GM19372 (cell line): ENCODE measurements around the gene FGG.

Experiments
- ATAC-seq: cut with Tn5 transposase; IDR thresholded peaks from one replicate; pipeline ENCODE4 v1.9.1; 2021; ENCODE audit warnings: mild to moderate bottlenecking, low read depth, moderate library complexity; ENCODE audit not compliant: unreplicated experiment

The FGG gene

DNA sequence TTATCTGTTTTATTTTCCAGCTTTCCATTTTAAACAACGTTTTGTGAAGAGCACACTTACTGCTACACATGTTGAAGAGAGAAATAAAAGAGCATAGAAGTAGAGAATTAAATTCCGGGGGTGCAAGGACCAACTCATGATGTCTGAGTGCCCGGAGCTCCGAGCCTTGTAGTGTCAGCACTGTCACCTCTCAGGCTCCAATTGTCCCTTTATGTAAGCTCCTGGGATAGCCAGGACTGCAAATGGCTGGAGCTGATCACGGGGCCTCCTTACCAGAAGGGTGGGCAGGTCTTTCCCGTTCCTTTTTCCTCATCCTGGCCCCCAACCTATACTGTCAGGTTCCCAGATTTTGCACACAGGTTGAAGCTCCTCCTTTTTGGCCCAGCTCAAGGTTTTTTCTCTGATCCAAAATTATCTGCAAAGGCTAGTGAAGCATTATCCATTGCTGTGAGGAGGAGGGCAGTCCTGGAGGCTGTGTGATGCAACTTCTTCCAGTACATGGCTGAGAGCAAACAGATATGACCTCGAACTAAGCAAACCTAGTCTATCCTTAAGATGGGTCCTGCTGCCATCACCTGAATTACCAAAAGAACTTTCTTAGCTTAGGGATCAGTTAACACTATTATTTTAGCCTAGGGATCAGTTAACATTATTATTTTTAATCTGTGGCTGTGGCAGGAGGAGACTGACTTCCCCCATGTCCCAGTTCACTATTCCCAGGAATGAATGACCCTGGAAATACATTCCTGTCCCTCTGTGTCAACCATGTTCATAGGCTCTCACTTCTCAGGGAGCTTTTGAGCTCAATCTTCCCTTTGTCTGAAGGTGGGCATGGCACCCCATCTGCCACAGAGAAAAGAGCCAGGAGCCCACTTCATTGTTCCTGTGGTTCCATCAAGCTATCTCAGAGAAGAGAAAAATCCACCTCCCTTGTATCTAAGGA lies at the start of gene FGG:
Gene FGG, minus strand, starts transcription at position 185 of the 943 bp plus-strand sequence. Its CDS starts 47 bp downstream, at position 138.
- ATAC-seq: no peak

GRCh38 chr4:154660052-154660451 lies 47.6 kb upstream of the FGG start:
- ATAC-seq: no peak

DNA sequence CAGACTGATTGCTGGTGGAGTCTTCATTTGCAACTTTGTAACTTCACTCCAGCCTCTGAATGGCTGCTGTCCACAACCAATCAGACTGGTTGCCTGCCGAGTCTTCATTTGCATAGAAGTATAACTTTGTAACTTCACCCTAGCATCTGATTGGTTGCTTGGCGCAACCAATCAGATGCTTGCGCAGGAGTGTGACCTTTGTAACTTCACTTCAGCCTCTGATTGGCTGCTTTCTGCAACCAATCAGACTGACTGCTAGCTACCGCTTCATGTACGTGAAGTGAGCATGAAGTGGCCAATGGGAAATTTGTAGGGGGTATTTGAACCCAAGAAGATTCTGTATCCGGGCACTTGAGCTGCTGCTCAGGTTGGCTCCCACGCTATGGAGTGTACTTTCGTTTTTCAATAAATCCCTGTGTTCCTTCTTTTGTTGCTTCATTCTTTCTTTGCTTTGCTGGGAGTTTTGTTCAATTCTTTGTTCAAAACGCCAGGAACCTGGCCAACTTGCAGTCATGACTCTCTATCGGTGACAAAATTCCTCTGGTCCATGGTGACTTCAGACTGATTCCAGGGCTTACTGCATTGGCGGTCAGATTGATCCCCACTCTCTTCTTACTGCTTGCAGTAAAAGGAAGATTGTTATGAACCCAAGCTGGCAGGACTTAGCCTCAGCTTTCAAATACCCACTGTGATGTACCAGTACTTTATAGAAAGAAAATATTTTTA lies 46.4 kb upstream of the FGG start:
- ATAC-seq: no peak

DNA sequence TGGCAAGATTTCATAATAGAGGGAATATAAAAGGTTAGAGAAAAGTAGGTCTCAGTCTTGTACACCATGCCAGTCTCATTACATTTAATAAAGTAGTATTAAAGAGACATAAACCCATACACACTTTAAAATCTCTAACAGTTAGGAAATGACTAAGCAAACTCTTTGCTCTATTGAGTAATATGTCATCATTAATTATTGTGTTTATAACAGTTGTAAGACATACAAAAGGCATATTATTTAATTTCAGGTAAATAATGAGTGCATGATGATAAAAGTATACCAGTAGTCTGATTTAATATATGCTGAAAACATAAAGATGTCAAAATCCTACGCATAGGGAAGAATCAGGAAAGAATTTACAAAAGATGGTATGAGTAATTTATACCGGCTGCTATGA lies 31.0 kb upstream of the FGG start:
- no peak for ATAC-seq

DNA sequence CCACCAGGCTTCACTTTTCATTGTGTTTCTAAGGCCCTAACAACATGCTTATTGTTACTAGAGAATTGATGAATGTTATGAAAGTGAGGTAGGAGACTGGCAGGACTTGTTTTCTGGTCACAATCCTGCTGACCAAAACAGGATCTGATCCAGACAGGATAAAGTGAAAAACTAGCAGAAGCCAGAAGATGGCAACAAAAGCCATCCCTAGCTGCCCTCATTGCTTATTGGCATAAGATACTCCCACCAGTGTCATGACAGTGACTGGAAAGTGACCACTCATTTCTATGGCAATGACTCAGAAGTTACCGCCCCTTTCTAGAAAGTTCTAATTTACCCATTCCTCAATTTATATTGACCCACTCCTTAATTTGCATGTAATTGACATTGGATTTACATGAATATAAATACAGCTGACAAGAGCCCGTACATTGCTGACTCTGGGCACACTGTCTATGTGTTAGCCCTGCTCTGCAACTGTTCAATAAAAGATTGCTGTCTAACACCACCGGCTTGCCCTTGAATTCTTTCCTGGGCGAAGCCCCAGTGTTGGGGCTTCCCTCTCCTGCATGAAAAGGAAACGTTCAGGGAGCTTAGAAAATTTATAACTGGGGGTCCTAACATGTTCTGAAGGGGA lies 30.0 kb upstream of the FGG start:
- ATAC-seq: no peak

- ATAC-seq: no peak
Observed at GRCh38 chr4:154640999-154641398, 28.5 kb upstream of the FGG start.

GRCh38 chr4:154634058-154634457 lies 21.6 kb upstream of the FGG start:
- ATAC-seq: no peak

GRCh38 chr4:154631828-154632227 lies 19.4 kb upstream of the FGG start:
- ATAC-seq: no peak

DNA sequence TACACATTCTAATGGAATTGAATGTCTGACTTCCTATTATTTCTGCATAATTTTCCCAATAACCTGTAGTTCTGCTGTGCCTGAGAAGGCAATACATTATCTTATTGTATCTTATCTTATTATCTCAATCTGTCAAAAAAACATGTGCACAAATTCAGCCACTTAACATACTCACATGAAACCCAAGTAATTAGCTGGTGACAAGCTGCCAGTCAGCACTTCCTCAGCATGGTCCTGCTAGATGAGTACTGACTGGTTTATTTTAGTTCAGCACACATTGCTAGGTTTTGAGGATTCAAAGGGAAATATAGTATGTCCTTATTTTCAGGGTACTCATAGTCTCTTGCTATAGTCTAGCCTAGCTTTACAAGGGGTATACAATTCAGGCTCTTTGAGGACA lies 17.9 kb upstream of the FGG start:
- no peak for ATAC-seq

DNA sequence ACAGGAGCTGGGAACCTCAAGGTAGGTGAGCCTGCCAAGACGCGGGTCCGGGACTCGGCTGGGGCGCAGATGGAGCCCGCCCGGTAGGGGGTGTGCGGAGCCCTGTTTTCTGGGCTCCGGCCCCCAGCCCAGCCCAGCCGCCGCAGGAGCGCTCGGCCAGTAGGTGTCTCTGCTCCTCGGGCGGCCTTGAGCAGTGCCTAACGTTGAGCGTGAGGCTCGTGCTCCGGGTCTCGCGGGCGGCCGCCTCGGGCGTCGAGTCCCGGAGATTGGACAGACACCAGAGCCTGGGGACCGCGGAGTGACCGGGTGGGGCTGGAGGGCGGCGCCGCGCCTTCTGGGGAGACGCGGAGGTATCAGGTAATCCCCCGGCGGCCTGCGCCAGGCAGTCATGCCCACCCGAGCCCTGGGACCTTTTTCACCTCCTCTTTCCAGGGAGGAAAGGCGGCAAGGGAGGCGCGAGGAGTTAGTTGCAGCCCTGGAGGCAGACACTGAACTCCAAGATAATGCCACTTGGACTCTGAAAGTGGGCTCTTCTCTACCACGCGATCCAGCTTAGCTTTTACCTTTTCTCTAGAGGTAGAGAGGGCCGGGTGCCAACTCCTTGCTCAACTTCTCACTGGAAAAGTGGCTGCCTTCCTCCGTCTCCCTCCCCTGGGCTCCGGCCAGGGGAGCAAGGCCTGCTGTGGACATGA lies 14.5 kb upstream of the FGG start:
- peak; percentile 97 for ATAC-seq

- no peak for ATAC-seq
Observed at GRCh38 chr4:154625971-154626370, 13.5 kb upstream of the FGG start.

DNA sequence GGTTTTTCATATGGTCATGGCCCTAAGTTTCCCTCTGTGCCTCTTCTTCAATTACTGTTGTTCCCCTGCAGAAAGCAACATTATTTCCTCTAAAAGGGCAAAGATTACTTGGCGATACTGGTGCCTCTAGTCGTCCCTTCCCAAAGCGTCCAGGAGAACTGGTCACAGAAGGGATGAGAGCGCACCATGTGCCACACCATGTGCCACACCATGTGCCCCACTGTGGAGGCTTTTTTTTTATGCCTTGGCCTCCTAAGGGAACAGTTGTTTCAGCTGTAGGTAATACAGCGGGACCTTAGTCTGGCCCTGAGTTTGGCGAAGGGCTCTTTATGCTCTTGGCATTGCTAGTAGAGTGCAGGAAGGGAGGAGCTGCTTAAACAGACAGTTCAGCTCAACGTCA lies 11.5 kb upstream of the FGG start:
- ATAC-seq: no peak

GRCh38 chr4:154623436-154623835 lies 11.0 kb upstream of the FGG start:
- ATAC-seq: no peak

DNA sequence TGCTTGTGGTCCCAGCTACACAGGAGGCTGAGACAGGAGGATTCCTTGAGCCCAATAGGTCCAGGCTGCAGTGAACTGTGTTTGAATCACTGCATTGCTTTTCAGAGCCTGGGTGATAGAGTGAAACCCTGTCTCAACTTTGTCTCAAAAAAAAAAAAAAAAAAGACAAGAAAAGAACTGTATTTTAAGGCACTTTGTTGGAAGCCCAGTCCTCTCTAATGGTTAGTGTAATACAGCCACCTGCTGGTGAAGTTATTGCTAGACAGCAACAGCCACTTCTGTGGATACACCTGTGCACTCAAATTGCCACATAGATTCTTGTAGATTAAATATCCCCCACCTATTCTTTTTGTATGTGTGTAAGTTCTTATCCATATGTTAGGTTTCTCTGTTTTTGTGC lies 10.1 kb upstream of the FGG start:
- ATAC-seq: peak; percentile 44

GRCh38 chr4:154620111-154620510 lies 7.7 kb upstream of the FGG start:
- no peak for ATAC-seq

GRCh38 chr4:154618708-154619315 lies 6.4 kb upstream of the FGG start:
- ATAC-seq: peak; percentile 47

DNA sequence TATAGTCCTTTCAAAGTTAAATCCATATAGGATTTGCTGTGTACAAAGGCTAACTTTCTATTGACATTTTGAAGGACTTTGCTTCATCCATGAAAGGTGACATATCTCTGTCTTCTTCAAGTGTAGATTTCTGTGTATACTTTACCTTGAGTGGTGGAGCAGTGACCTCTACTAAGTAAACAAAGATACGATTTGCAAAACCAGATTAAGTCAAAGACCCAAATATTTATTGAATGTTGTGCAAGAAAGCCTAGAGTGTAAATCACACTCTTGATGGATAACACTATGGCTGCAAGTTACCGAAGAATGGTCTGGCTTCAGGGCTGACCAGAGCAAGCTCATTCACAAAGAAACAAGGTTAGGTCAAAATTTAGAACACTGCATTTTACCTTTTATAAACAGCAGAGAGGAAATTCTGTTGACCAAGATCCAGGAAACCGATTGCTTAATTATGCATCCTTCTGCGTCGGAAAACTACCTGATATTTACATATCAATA lies 5.4 kb upstream of the FGG start:
- ATAC-seq: no peak

GRCh38 chr4:154616731-154617130 lies 4.3 kb upstream of the FGG start:
- peak; percentile 92 for ATAC-seq

DNA sequence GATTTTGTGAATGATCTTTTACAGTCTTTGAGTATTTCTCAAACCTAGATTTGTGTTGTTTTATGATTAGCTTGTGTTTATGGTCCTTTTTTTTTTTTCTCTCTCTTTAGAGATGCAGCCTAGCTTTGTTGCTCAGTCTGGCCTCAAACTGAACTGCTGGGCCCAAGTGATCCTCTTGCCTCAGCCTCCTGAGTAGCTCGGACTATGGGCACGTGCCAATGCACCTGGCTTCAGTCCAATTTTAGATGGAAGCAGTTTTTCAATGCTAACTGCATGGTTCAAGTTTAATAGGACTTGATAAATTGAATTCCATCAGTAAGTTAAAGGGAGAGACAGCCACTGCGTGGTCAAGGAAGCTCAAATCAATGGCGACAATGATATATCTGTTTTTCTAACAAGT lies 3.8 kb upstream of the FGG start:
- ATAC-seq: no peak

DNA sequence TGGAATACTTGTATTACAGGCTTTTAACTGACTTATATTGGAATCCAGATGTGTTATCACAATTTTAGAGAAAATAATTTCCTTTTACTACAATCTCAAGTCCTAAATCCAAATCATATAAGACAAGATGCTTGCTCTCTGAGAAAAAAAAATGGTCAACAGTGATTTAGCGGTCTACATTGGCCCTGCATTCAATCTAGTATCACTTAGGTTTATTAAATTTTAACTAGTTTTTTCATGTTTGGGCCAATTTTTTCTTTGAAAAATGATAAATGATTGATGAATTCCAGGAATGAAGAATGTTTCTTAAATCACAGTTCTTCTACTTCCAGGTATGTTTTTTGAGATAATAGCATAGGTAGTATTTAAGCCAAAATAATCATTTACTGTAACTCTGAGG lies 2.8 kb upstream of the FGG start:
- ATAC-seq: no peak
